HL-60/S4 treated with retinoic acid at 250 ng/mL for 4 days and 3 days (cell line): ENCODE data around the gene FAM78A.
"Not testable (repeated sequence)": the region's sequence is repeated elsewhere in the genome, so short reads cannot be mapped to it uniquely, and the experiment has no call there.

Experiments
- in situ Hi-C: fragments of 300-500 bp; cut with MboI; formaldehyde crosslinking; loops from 2 replicates; pipeline ENCODE4 v1.7.0; 2022; ENCODE audit warnings: low sequenced_read_pairs

FAM78A gene

DNA sequence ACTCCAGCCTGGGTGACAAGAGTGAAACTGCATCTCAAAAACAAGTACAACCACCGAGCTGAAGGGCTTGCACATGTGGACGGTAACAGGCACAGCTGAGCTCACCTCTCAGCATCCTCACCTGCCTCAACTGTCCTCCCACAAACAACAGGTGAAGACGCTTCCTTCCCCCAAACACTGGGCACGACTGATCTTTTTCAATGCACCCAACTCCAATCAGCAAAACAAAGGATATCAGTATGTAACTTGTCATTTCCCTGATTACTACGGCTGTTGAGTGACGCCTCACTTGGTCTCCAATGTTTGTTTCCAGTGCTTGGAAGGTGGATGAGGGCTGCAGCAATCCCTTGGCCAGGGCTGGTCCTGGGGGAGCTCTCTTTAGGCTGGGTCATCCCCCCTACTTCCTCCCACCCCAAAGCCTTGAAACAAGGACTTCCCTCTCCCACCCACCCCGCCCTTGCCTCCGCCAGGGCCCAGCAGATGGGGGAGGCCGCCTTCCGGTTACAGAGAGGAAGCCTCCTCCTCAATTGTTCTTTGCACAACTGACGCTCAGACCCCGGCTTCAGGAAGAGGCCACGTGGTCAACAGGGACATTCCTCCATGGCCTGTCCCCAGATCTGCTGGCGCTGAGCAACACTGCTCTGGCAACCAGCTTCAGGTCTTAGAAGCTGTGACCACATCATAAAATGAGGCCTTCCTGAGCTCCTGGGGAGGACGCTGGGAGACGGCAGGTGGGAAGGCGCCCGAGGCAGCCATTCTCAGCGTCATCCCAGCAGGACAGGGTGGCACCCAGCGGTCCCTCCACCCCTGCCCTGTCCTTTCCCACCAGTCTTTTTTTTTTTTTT is 5.9 kb downstream of the FAM78A start:
- in situ Hi-C loops = no loop called here

DNA sequence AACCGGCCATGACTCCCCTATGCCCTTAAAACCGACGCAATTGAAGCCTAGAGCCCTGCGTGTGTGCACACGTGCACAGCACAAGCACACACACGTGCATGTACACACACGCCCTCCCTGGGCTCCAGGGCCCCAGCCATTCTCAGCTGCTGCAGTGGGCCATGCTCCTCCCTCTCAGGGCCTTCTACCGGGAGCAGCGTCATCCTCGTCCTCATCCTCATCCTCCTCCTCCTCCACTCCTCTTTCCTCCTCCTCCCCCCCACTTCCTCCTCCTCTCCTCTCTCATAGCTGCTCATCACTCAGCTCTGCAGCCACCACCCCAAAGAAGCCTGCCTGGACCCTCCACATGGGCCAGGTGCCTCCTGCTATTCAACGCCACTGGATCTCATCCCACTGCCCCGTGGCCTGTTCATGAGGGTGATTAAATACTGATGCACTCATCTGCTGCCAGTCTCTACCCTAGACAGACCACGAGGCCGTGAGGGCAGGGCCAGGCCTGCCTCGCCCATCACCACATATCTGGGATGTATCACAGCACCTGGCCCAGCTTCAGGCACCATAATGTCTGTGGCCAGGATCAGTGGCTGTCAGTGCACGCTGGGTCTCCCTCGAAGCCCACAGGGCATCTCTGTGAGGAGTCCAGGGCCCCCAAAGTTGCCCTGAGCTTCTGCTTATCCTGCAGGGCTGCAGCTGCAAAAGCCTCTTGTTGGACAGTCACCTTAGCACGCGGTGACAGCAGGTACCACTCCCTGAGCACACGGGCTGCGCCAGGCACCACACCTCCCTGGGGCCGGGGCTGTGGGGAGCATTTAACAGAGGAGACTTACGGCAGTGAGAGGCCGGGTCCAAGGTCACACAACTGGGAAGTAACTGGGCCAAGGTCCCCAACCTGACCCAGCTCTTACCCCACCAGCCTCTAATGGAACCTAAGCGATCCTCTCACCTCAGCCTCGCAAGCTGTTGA is 9.8 kb downstream of the FAM78A start:
- in situ Hi-C loops = no loop called here

DNA sequence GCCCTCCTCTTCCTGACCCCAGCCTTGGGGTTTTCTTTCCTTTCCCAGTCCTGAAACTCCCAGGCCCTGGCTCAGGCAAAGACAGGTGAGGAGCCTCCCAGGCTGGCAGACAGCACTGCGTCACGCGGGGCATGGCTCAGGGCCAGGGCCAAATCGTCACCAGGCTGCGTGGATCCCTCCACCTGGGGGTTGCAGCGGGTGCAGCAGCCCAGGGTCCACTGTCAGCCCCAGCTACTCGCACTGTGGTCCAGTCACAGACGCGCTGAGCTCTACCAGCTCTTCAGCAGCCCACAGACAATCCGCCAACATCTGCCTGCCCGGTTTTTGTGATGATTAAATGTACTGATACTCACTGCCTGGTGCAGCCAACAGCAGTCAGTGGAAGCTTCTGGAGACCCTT is 12.1 kb downstream of the FAM78A start:
- in situ Hi-C loops = no loop called here

DNA sequence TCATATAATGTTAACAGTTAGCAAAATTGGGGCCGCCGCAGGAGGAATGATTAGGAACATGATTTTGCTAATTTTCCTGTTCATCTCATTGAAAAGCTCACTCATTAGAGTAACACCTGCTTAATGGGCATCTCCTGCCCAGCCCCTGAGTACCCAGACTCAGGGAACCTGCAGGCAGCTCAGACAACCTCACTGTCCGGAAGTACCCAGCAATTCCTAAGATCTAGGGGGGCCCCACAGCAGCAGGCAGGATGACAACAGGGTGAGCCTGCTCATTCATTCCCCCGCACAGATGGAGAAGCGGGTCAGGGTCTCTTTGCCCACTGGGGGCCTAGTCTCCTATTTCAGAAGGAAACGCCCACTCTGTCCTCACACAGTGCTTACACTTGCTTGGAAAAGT is 12.6 kb downstream of the FAM78A start:
- in situ Hi-C loops = no loop called here

DNA sequence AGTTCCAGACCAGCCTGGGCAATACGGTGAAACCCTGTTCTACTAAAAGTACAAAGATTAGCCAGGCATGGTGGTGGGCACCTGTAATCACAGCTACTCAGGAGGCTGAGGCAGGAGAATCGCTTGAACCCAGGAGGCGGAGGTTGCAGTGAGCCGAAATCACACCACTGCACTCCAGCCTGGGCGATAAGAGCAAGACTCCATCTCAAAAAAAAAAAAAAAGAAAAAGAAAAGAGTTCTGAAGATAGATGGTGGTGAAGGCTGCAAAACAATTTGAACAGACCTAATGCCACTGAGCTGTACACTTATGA is 13.3 kb downstream of the FAM78A start:
- in situ Hi-C loops = not testable (repeated sequence)

DNA sequence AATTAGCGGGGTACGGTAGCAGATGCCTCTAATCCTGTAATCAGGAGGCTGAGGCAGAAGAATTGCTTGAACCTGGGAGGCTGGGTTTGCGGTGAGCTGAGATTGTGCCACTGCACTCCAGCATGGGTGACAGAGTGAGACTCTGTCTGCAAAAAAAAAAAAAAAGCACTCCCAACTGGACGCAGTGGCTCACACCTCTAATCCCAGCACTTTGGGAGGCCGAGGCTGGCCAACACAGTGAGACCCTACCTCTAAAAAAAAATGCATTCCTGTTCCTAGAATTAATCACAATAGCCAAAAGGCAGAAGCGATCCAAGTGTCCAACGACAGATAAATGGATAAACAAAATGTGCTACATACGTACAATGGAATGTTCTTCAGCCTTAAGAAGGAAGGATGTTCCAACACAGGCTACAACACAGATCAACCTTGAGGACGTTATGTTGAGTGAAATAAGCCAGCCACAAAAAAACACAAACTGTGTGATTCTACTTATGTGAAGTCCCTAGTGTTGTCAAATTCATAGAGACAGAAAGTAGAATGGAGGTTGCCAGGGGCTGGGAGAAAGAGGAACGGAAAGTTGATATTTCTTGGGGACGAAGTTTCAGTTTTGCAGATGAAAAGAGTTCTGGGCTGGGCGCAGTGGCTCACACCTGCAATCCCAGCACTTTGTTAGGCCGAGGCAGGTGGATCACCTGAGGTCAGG is 13.8 kb downstream of the FAM78A start:
- in situ Hi-C loops = no loop called here

DNA sequence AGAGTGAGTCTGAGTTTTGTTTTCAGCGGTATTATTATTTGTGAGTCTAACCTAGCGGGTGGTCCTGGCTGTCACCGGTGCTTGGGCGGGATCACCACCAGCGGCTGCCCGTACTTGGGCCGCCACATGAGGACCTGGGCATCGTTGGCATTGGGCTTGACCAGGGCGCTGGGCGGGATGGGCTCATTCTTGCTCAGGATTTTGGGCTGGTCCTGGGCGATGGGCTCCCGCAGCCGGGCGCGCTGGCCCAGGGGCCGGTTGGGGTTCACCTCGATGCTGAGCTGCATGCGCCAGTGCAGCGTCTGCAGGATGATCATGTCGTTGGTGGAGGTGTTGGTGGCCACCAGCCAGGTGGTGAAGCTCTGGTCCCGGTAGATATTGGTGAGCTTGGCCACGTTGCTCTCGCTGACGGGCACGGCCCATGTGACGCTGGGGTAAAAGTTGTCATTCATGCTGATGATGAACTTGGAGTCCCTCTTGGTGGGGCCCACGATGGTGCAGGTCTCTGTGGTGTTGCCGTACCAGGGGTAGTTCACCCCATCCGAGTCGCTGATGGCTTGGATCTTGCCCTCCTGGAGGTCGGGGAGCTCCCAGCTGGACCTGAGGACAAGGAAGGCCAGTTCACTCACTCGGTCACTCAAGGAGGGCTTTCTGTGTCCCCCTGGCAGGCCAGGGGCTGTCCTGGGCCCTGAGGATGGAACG is 15.4 kb downstream of the FAM78A start:
- in situ Hi-C loops = no loop called here

DNA sequence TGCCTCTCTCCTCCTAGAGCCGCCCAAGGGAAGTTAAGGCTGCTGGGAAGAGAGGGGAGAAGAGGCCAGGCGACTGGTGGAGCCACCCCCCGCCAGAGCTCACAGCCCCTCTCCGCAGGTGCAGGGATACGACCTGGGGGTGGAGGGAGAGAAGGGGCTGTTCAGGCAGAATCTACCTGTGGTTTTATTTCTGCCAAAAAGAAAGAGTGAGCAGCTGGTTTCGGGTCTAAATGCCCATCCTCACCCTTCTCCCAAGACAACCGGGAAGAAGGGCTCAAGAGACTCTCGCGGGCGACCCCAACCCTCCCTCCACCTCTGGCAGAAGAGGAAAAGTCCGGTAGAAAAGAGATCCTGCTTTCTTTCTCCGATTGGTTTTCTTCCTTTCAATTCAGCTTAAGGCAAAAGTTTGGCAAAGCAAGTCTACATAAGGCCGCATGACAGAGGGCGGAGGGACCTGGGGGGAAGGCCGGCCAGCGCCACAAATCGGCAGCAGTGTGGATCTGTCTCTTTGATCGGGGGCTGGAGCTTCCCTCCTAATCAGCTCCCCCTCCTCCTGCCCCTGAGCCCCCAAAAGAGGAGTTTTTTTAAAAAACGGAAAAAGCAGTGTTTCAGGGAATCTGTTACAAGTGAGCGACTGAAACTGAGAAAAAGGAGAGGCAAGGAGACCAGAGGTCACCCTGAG is 16.3 kb downstream of the FAM78A start:
- in situ Hi-C loops = no loop called here

DNA sequence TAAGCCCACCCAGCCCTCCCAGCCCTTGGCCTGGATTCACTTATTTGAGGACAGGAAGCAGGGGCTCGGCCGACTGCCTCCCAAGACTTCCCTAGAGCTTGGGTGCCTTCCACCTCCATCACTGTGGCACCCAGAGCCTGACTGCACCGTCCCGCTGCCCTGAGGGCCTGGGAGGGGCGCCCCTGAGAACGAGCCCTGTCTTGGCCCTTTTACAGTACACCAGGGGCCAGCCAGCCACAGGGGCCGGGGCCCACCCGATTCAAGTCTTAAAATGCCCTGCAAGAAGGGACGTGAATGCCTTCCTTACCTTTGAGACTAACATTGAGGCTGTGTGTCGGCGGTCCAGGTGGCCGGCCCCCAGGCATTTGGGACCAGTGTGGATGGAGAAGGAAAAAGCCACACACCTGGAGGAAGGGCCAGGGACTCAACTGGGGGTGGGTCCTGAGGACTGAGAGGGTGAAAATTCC is 16.8 kb downstream of the FAM78A start:
- in situ Hi-C loops = no loop called here

DNA sequence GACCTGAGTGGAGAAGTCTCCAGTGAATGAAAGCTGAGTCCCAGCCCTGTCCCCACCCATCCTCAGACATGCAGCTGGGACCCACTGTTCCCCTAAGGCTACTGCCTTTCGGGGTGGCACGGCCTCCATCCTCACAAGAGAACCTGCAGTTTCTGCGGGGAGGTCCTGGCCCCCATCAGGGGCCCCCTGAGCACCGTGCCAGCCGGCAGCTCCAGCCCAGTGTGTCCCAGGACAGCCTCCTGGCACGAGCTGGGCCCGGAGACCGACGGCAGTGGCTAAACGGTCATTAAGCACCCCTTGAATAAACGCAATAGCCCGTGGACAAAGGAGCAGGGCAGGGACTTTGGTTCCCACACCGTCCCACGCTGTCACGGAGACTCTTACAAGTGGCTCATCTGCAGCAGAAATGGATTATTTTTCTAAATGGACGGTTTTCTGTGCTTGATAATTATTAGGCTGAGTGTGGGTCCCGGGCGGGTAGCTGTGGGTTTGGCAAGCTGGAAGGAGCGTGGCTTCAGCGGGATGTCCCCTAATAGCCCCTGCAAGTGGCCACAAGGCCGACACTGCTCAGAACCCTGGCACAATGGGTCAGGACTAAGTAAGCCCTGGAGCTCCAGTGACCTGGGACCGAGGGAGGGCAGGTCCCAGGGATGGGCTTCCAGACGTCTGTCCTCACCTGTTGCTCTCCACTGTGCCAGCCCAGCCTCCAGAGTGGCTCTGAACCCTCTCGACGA is 17.4 kb downstream of the FAM78A start:
- in situ Hi-C loops = no loop called here

DNA sequence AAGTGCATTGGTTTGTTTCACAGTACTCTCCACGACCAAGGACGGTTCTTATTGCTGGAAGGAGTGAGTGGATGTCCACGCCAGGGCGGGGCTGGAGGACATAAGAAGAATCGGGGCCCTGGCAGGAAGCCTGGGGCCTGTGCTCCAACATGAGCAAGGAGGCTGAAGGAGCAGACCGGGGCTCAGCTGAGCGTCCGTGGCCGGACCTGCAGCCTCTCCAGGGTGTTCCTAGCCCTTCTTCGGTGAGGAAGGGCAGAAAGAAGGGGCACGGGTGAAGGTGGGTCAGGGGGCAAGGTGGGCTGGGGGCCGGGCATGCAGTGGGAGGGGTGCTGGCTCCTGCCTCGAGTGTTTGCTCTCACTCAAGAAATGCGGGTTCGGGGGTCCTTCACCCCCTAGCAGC is 18.1 kb downstream of the FAM78A start:
- in situ Hi-C loops = no loop called here

DNA sequence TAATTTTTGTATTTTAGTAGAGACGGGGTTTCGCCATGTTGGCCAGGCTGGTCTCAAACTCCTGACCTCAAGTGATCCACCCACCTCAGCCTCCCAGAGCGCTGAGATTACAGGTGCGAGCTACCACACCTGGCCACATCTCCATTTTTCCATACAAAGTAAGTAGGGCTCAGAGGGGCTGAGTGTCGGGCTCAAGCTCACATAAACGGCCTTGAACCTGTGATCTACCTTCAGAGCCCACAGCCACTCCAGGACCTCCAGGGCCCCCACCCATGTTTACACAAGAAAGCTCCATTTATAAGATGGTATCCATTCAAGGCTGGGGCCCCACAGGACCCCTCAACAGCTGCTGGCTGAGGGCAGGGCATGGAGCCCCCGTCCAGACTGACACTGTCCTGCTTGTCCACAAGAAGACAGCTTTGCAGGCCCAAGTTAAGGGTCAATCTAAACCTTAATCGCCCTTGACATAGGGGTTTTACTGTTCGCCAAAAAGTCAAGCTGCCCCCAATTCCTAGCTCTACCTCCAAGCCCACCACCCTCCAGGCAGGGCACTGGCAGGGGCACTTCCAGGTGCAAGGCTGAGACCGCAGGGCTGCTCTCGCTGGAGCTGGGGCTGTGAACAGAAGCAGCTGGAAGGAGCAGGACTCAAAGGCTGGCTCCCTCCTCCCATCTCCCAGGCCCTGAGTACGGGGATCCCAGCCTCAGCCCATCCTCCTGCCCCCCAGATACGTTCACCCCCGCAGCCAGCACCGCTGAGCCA is 18.9 kb downstream of the FAM78A start:
- in situ Hi-C loops = no loop called here

DNA sequence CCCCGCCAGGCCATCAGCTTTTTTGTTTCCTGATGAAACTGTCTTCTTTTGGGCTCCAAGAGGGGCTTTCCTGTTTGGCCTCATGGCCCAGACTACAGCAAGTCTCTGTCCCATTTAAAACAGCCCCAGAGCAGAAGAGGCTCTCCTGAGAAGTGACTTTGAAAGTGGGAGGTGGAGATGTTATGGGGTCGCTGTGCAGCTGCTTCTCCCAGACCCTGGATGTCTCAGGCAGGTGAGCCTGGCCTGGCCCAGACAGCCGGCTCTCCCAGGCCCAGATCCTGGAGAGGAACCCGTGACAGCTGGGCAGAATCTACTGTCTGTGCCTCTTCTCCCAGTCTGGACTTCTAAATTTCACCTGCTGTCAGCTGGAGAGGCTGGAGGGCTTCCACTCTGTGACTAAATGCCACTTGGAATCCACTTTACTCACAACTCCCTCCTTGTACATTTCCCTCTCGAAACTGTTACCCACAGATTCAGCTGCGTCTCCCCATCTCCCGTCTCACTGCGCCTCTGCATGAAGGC is 20.6 kb downstream of the FAM78A start:
- in situ Hi-C loops = no loop called here

DNA sequence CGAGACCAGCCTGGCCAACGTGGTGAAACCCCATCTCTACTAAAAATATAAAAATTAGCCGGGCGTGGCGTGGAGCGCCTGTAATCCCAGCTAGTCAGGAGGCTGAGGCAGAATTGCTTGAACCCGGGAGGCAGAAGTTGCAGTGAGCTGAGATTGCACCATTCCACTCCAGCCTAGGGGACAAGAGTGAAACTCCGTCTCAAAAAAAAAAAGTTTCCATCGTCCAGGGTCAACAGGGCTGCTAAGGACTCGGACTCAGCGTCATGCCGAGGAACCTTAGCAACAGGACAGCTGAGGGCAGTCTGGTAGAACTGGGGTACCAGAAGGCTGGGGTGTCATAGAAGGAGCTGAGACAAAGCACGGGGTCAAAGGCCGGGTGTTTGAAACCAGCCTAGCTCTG is 21.7 kb downstream of the FAM78A start:
- in situ Hi-C loops = no loop called here

DNA sequence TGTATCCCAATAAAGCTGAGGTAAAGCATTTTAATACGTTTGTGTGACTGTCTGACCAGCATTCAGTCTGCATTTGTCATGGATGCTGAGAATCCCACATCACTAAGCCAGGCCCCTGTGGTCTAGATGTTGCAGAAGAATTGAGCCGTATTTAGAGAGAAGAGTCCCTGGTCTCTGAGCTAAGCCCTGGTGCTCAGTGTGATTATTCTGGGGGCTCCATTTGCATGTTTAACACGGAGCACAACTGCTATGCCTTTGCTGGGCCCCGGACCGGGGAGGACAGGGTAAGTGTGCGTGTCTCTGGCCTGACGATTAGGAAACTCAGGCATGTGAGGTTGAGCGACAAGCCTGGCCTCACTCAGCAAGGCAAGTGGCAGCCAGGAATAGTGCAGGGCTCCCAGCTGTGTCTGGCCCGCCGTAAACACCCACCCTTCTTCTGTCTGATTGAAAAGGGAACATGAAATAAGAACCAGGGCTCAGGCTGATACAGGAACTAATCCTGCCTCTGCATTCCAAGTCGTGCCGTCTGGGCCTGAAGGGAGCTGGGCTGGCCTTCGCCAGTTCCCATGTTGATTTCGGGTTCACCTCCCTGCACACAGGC is 22.3 kb downstream of the FAM78A start:
- in situ Hi-C loops = no loop called here

DNA sequence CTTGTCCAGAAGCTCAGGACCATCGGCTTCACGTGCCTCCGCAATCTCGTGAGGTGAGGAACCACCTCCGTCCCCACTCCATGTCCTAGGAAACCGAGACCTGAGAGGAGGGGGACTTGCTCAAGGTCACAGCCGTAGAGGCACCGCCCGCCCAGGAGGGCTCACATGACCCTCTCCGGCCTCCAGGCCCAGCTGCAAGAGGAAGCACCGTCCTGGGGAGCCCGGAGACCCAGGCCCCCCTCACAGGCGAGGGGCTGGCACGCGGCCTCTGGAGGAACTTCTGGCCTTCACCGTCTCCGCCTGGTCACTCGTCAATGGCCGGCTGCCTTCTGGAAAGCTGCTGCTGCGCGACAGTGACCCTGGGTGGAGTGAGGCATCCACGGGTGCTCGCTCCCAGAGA is 24.2 kb downstream of the FAM78A start:
- in situ Hi-C loops = no loop called here

DNA sequence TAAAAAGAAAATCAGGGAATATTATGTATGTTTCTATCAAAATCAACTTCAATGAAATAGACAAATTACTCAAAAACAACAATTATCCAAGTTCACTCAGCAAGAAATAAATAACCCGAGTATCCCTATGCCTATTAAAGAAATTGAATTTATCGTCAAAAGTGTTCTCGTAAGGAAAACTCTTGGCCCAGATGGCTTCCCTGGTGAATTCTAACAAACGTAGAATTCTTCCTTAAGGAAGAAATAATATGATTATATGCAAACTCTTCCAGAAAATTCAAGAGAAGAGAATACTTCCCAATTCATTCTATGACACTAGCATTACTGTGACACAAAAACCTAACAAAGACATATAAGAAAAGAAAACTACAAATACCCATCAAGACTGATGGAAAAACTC is 29.7 kb downstream of the FAM78A start:
- in situ Hi-C loops = no loop called here

DNA sequence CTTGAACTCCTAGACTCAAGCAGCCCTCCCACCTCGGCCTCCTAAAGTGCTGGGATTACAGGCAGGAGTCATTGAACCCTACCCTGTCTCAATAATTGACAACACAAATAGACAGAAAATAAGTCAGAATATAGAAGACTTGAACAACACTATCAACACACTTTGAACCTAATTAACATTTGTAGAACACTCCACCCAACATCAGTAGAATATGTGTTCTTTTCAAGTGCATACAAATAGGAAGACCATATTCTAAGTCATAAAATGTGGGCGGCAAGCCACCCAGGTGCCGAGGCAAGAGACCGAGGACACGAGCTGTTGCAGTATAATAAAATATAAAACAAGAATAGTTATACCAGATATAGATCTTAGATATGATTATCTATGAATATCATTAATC is 32.0 kb downstream of the FAM78A start:
- in situ Hi-C loops = not testable (repeated sequence)
